Heart left ventricle (tissue), 16 donors: ENCODE data around the gene CKS1B. TPM values are rescaled to one million over a fixed set of nuclear protein-coding genes. Genes with fewer than 3 reads are reported as not detected.
A peak's percentile ranks its signal among the peaks of the same experiment; 100 is the strongest.

ENCODE experiments used
- ATAC-seq, 4 donors: fragments of 200-7000 bp; cut with Tn5 transposase; one replicate each; pipeline ENCODE4 v1.9.1; 2020 to 2022; ENCODE audit warnings: moderate library complexity in 4 of 4, mild to moderate bottlenecking in 3 of 4, moderate number of reproducible peaks in 1 of 4
- DNase-seq, 5 donors: peaks; one replicate each; pipeline ENCODE4 v3.0.0-alpha.2; 2020
- H3K27ac ChIP-seq, 12 donors: fragments of 200-600 bp; sonication (generic) in 4 of 12; one replicate each; pipeline versions ENCODE4 v1.5.0 to v1.8.0; 2016 to 2022; ENCODE audit warnings: mild to moderate bottlenecking in 2 of 12
- H3K27me3 ChIP-seq, 9 donors: fragments of 200-600 bp; sonication (generic) in 2 of 9; one replicate each; pipeline versions ENCODE4 v1.5.1 to v1.8.0; 2016 to 2022; ENCODE audit warnings: mild to moderate bottlenecking in 3 of 9
- H3K36me3 ChIP-seq, 9 donors: fragments of 200-600 bp; sonication (generic) in 2 of 9; one replicate each; pipeline versions ENCODE4 v1.5.0 to v1.8.0; 2018 to 2022; ENCODE audit warnings: mild to moderate bottlenecking in 2 of 9
- H3K4me1 ChIP-seq, 12 donors: fragments of 200-600 bp; sonication (generic) in 4 of 12; one replicate each; pipeline versions ENCODE4 v1.5.0 to v1.8.0; 2016 to 2022; ENCODE audit warnings: mild to moderate bottlenecking in 3 of 12
- H3K4me3 ChIP-seq, 12 donors: fragments of 200-600 bp; sonication (generic) in 4 of 12; one replicate each; pipeline versions ENCODE4 v1.5.0 to v1.8.0; 2017 to 2022; ENCODE audit warnings: mild to moderate bottlenecking in 9 of 12, moderate library complexity in 4 of 12
- H3K9me3 ChIP-seq, 12 donors: fragments of 200-600 bp; sonication (generic) in 4 of 12; one replicate each; pipeline versions ENCODE4 v1.5.0 to v1.8.0; 2016 to 2022; ENCODE audit warnings: mild to moderate bottlenecking in 1 of 12
- CTCF ChIP-seq, 12 donors: fragments of 200-600 bp; sonication (generic) in 4 of 12; IDR thresholded peaks; one replicate each; pipeline versions ENCODE4 v1.5.0 to v1.8.0; 2018 to 2022; ENCODE audit warnings: antibody characterized with exemption in 12 of 12, mild to moderate bottlenecking in 5 of 12
- POLR2A ChIP-seq, 2 donors: fragments of 450-650 bp; IDR thresholded peaks; one replicate each; pipeline ENCODE4 v1.6.1; 2017; ENCODE audit warnings: antibody characterized with exemption in 2 of 2, mild to moderate bottlenecking in 2 of 2, moderate library complexity in 2 of 2
- WGBS, 4 donors: extraction: QIAGEN DNeasy Blood & Tissue Kit in 2 of 4; methylation state at CpG; one replicate each; pipeline versions ENCODE4 v1.1.5 to v1.1.7; 2013 to 2018; 5-methylcytosine and 5-hydroxymethylcytosine counted together
- intact Hi-C, 10 donors: fragments of 100-400 bp; cut with DNase I; formaldehyde crosslinking; loops; one replicate each; pipeline versions ENCODE4 v1.11.1 to v1.14.2; 2022
- polyA plus RNA-seq, 2 donors: library from polyadenylated mRNA; stranded (reverse); fragments of 200-250 nt; gene quantifications; one replicate each; pipeline ENCODE4 v1.2.3, GENCODE V29; 2013
- total RNA-seq, 9 donors: library from RNA; depleted of rRNA in 2 of 9; stranded (reverse); fragments of >200 nt in 2 of 9; fragmentation: NEBNext Ultra II Directional in 3 of 9; extraction: Animal tissue kit (Norgen Biotek cat#: 25700) in 3 of 9; gene quantifications; one replicate each; pipeline versions ENCODE4 v1.1.0 to v1.2.4, GENCODE V29; 2016 to 2023
- donor health status: ischemic (EF 13 %, LVEDD 7.1; RV severe dilation, severe dysfunction).
- donor health status: healthy with polysubstance abuse.
- donor health status: DM: no; HTN: yes; CAD: no.
- donor health status: DM: no; HTN: no; CAD: no.
- donor health status: ischemic (EF 25% LVEDD 6.9; RV normal size, moderate dysfunction).
- donor health status: ischemic (EF 25% LVEDD 5.7; RV mildly dilated, moderate dysfunction).
- donor health status: healthy.
- donor health status: DM: yes; HTN: yes; CAD: no.
- donor health status: ischemic (EF 35%, LVEDD 5.7; RV mildly dilated, moderate dysfunction).
- donor health status: nonischemic (EF 11% LVEDD 7.7; RV severe dilation, severe dysfunction).
- donor health status: DM: yes; HTN: yes; CAD: no.
- donor health status: PGD.
- donor health status: ischemic (EF 29% LVEDD 5.4; RV normal size, mild dysfunction).
- donor health status: nonischemic (EF 23%, LVEDD 6.1; RV moderate dilation, normal function).

CKS1B gene
- total and polyA plus RNA-seq, 11 donors: 6.8 to 48.9 (median 16.7) TPM

- WGBS, 4 donors: 30 to 37% (median 37%) methylated on average over 10 of the region's 10 CpGs
- TF ChIP-seq CTCF (IDR thresholded peaks at IDR 0.05) (no peak), POLR2A (IDR thresholded peaks at IDR 0.05) (no peak)
- peaks cover 4 to 53% (median 41%) of the 10 kb centered on the region in 9 donors for H3K36me3 ChIP-seq
- H3K4me1 ChIP-seq: peaks cover 3 to 51% (median 28%) of the 10 kb centered on the region in 12 donors
- no peaks in the 10 kb centered on the region for H3K27me3 ChIP-seq
- H3K4me3 ChIP-seq: peak overlapping the region; percentile 80 to 99 (median 89)
- H3K27ac ChIP-seq: peak overlapping the region in 10 of 12 donors; percentile 94 to 100 (median 99)
- ATAC-seq (no peak), DNase-seq (peak in 1 of 5 donors; percentile 20)
- intact Hi-C loops: loop anchor here in 9 of 10 donors (1.0 to 10.0 kb wide), 9 partner anchors 37 to 124 kb away; partner anchors contain the start of genes EFNA4 (in 3 of the 9), ADAM15 (in 1 of the 9) and ZBTB7B (in 1 of the 9)
- no peaks in the 10 kb centered on the region for H3K9me3 ChIP-seq
Observed at GRCh38 chr1:154960446-154961136, 13.9 kb upstream of the CKS1B start.

- TF ChIP-seq CTCF (IDR thresholded peaks at IDR 0.05): peak; percentile 22 to 95 (median 68)
- TF ChIP-seq POLR2A (IDR thresholded peaks at IDR 0.05): peak in 1 of 2 donors; percentile 84
- WGBS, 4 donors: 0 to 1% (median 0%) methylated on average over 17 to 93 of the region's 93 CpGs
- Histone ChIP-seq H3K4me3 (peak within 1 kb of the TSS; percentile 80 to 99 (median 89)), H3K36me3 (peaks cover 4 to 62% (median 49%) of the 10 kb centered on the region in 9 donors), H3K4me1 (peaks cover 3 to 46% (median 25%) of the 10 kb centered on the region in 12 donors), H3K27ac (peak within 1 kb of the TSS; percentile 94 to 100 (median 99)), H3K9me3 (no peaks in the 10 kb centered on the region), H3K27me3 (no peaks in the 10 kb centered on the region)
- ATAC-seq (peak; percentile 67 to 89 (median 86)), DNase-seq (peak; percentile 82 to 92 (median 85))
- intact Hi-C loops: loop anchor here in 9 of 10 donors (1.0 to 10.0 kb wide), 9 partner anchors 36 to 123 kb away; partner anchors contain the start of genes EFNA4 (in 3 of the 9), ADAM15 (in 1 of the 9) and ZBTB7B (in 1 of the 9)
Observed at GRCh38 chr1:154961207-154962155, 13.0 kb upstream of the CKS1B start, which contains the start of gene PYGO2. Gene PYGO2, minus strand, starts transcription at chr1:154961782. Its CDS starts 206 bp downstream, at chr1:154961576.

- Histone ChIP-seq H3K36me3 (peaks cover 4 to 70% (median 57%) of the 10 kb centered on the region in 9 donors), H3K27ac (peak overlapping the region; percentile 94 to 100 (median 99)), H3K4me3 (peak overlapping the region; percentile 80 to 99 (median 89)), H3K27me3 (no peaks in the 10 kb centered on the region), H3K9me3 (no peaks in the 10 kb centered on the region), H3K4me1 (peaks cover 0 to 41% (median 23%) of the 10 kb centered on the region in 12 donors)
- TF ChIP-seq CTCF (IDR thresholded peaks at IDR 0.05) (peak in 1 of 12 donors; percentile 2), POLR2A (IDR thresholded peaks at IDR 0.05) (no peak)
- 4 to 8% (median 4%) methylated on average over 22 to 25 of the region's 25 CpGs for whole genome bisulfite sequencing, 4 donors
- intact Hi-C loops: loop anchor here in 9 of 10 donors (5.0 to 10.0 kb wide), 7 partner anchors 35 to 123 kb away; partner anchors contain the start of genes EFNA4 (in 3 of the 9), ADAM15 (in 1 of the 9) and ZBTB7B (in 1 of the 9)
- ATAC-seq (peak in 3 of 4 donors; percentile 5 to 30 (median 14)), DNase-seq (peak in 1 of 5 donors; percentile 34)
Observed at GRCh38 chr1:154962156-154962749, 12.2 kb upstream of the CKS1B start.
